Central memory CD8-positive, alpha-beta T cell (primary cell): Measurements from ENCODE around the gene DNAJC5G.

ENCODE experiments used
- ATAC-seq: fragments of 150-1000 bp; cut with Tn5 transposase; replicated peaks from 2 replicates; pipeline ENCODE4 v1.10.0; 2022; ENCODE audit warnings: mild to moderate bottlenecking, moderate FRiP score, moderate number of reproducible peaks; ENCODE audit not compliant: poor library complexity, severe bottlenecking; ENCODE audit errors: extremely low read depth
- DNase-seq, 2 donors: peaks; one replicate each; pipeline ENCODE4 v3.0.0; 2021; ENCODE audit warnings: low spot score in 2 of 2
- H3K27ac Mint-ChIP-seq: one replicate; pipeline ENCODE4 v1.8.0; 2022; ENCODE audit warnings: low read depth, mild to moderate bottlenecking, moderate library complexity, mixed read lengths
- H3K27me3 Mint-ChIP-seq: one replicate; pipeline ENCODE4 v1.8.0; 2022; ENCODE audit warnings: mixed read lengths
- H3K36me3 Mint-ChIP-seq: one replicate; pipeline ENCODE4 v1.8.0; 2022; ENCODE audit warnings: mild to moderate bottlenecking, moderate library complexity, mixed read lengths; ENCODE audit not compliant: insufficient read depth
- H3K4me1 Mint-ChIP-seq: one replicate; pipeline ENCODE4 v1.8.0; 2022; ENCODE audit warnings: mixed read lengths
- H3K4me3 Mint-ChIP-seq: one replicate; pipeline ENCODE4 v1.8.0; 2022; ENCODE audit warnings: mild to moderate bottlenecking, moderate library complexity, mixed read lengths
- H3K9me3 Mint-ChIP-seq: one replicate; pipeline ENCODE4 v1.8.0; 2022; ENCODE audit warnings: mixed read lengths

The DNAJC5G gene

DNA sequence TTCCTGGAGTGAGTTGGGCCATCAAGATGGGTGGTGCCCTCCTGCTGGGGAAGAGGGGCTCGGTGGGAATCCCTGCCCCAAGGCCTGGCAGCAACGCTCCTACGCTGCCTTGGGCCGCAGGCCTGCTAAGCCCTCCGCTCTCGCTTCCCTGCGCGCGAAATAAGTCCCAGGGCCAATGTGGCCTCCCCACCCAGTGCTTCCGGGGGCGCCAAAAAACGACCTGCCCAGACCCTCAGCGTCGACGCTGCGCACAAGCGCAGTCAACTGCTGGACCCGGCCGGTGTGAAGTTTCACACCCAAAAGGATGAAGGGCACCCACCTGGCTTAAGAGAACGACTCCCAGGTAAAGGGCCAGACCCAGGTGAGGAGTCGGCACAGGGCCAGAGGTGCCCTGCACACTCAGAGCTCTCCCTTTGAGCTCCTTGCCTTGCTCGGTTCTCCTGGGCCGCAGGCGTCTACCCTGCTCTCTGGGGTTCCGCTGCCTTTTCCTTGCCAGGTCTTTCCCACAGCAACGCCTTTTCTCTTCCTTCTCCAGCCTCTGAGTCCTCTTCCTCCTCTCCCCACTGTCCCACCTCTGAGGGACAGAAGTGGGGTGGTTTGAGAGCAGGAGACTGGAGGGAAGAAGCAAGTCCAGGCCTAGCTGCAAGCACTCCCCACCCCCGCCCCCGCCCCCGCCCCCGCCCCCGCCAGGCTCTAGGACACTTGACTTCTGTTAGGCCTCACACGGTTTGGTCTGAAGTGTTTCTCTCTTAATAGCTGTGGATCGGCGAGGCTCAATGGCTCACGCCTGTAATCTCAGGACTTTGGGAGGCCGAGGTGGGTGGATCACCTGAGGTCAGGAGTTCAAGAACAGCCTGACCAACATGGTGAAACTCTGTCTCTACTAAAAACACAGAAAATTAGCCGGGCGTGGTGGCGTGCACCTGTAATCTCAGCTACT, at the start of gene DNAJC5G:
DNAJC5G (plus strand) TSS at position 223 of the 940 bp plus-strand sequence. CDS start 1,296 bp downstream, outside the sequence.
- Mint-ChIP-seq H3K4me3 (no peak within 1 kb of the TSS), H3K36me3 (no peaks in the 10 kb centered on the region), H3K9me3 (no peaks in the 10 kb centered on the region), H3K27ac (no peak within 1 kb of the TSS), H3K27me3 (peaks cover 67% of the 10 kb centered on the region), H3K4me1 (peaks cover 7% of the 10 kb centered on the region)
- no peak for DNase-seq
- no peak for ATAC-seq

GRCh38 chr2:27225526-27225925, 49.7 kb upstream of the DNAJC5G start:
- H3K4me1 Mint-ChIP-seq, result no peaks in the 10 kb centered on the region
- H3K36me3 Mint-ChIP-seq, result peaks cover 60% of the 10 kb centered on the region
- H3K9me3 Mint-ChIP-seq, result no peaks in the 10 kb centered on the region
- ATAC-seq (no peak), DNase-seq (no peak)
- no peak overlapping the region for H3K4me3 Mint-ChIP-seq
- H3K27ac Mint-ChIP-seq, result no peak overlapping the region
- H3K27me3 Mint-ChIP-seq, result no peaks in the 10 kb centered on the region

DNA sequence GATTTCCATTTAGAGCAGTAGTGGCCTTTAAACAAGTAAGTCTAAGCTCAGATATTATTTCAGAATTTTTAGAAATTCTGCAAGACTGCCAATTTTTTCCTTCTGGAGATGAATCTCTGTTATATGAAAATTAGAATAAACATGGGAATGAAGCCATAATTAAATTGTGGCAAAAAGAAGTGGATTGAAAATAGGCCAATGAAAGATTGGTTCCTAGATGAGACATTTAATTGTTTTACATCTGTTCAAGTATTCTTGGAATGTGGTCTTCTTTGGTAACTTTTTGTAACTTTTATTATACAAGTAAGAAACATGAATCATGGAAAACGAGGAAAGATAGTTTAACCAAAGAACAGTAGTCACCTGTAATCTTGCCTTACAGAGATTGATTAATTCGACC, 47.7 kb upstream of the DNAJC5G start:
- Mint-ChIP-seq H3K27ac (no peak overlapping the region), H3K27me3 (no peaks in the 10 kb centered on the region), H3K4me1 (no peaks in the 10 kb centered on the region), H3K9me3 (no peaks in the 10 kb centered on the region), H3K4me3 (no peak overlapping the region), H3K36me3 (peaks cover 59% of the 10 kb centered on the region)
- ATAC-seq (no peak), DNase-seq (no peak)

GRCh38 chr2:27231921-27232320, 43.3 kb upstream of the DNAJC5G start:
- Mint-ChIP-seq H3K9me3 (no peaks in the 10 kb centered on the region), H3K36me3 (peaks cover 45% of the 10 kb centered on the region), H3K4me3 (no peak overlapping the region), H3K4me1 (no peaks in the 10 kb centered on the region), H3K27ac (no peak overlapping the region), H3K27me3 (no peaks in the 10 kb centered on the region)
- ATAC-seq (no peak), DNase-seq (no peak)

DNA sequence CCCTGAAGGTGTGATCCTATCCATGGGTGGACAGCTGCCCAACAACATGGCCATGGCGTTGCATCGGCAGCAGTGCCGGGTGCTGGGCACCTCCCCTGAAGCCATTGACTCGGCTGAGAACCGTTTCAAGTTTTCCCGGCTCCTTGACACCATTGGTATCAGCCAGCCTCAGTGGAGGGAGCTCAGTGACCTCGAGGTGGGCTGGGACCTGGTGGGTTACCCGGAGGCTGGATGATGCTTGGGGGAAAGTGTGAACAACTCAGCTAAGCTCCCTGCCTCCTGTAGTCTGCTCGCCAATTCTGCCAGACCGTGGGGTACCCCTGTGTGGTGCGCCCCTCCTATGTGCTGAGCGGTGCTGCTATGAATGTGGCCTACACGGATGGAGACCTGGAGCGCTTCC, 41.9 kb upstream of the DNAJC5G start:
- Mint-ChIP-seq H3K4me3 (no peak overlapping the region), H3K4me1 (no peaks in the 10 kb centered on the region), H3K9me3 (no peaks in the 10 kb centered on the region), H3K27me3 (no peaks in the 10 kb centered on the region), H3K36me3 (peaks cover 37% of the 10 kb centered on the region), H3K27ac (no peak overlapping the region)
- no peak for ATAC-seq
- no peak for DNase-seq

DNA sequence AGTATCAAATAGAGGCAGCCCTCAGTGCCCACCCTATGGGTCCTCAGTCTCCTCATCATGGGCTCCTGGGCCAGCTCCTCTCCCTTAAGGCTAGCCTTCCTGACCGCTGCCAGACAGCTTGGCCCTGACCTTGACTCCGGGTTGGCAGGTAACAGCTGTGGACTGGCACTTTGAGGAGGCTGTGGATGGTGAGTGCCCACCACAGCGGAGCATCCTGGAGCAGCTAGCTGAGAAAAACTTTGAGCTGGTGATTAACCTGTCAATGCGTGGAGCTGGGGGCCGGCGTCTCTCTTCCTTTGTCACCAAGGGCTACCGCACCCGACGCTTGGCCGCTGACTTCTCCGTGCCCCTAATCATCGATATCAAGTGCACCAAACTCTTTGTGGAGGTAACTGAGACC, 39.1 kb upstream of the DNAJC5G start:
- ATAC-seq, result no peak
- Mint-ChIP-seq H3K4me3 (no peak overlapping the region), H3K27ac (no peak overlapping the region), H3K4me1 (no peaks in the 10 kb centered on the region), H3K36me3 (peaks cover 31% of the 10 kb centered on the region), H3K27me3 (no peaks in the 10 kb centered on the region), H3K9me3 (no peaks in the 10 kb centered on the region)
- no peak for DNase-seq

- Mint-ChIP-seq H3K27me3 (no peaks in the 10 kb centered on the region), H3K36me3 (peaks cover 29% of the 10 kb centered on the region), H3K9me3 (no peaks in the 10 kb centered on the region), H3K4me1 (peaks cover under 1% of the 10 kb centered on the region), H3K4me3 (no peak overlapping the region), H3K27ac (no peak overlapping the region)
- DNase-seq (no peak), ATAC-seq (no peak)
Observed at GRCh38 chr2:27236626-27237025, 38.6 kb upstream of the DNAJC5G start.

- ATAC-seq, result no peak
- no peaks in the 10 kb centered on the region for H3K9me3 Mint-ChIP-seq
- no peak overlapping the region for H3K4me3 Mint-ChIP-seq
- H3K27ac Mint-ChIP-seq, result peak overlapping the region; percentile 43
- peaks cover 25% of the 10 kb centered on the region for H3K36me3 Mint-ChIP-seq
- no peak for DNase-seq
- H3K4me1 Mint-ChIP-seq, result peaks cover 7% of the 10 kb centered on the region
- H3K27me3 Mint-ChIP-seq, result no peaks in the 10 kb centered on the region
Observed at GRCh38 chr2:27237341-27237945, 37.8 kb upstream of the DNAJC5G start.

DNA sequence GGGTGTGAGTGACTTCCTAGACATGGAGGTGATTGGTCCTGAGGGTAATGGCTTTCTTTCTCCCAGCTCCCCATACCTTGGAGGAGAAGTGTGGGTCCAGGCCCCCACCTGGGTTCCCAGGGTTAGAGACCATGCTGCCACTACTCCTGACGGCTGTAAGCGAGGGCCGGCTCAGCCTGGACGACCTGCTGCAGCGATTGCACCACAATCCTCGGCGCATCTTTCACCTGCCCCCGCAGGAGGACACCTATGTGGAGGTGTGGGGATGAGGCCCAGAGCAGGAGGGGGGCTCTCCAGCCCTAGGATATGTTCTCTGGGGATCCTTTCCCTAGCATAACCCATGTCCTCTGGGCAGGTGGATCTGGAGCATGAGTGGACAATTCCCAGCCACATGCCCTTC, 36.3 kb upstream of the DNAJC5G start:
- Mint-ChIP-seq H3K27ac (no peak overlapping the region), H3K4me1 (peaks cover 7% of the 10 kb centered on the region), H3K36me3 (peaks cover 23% of the 10 kb centered on the region), H3K4me3 (no peak overlapping the region), H3K9me3 (no peaks in the 10 kb centered on the region), H3K27me3 (no peaks in the 10 kb centered on the region)
- DNase-seq, result no peak
- no peak for ATAC-seq

DNA sequence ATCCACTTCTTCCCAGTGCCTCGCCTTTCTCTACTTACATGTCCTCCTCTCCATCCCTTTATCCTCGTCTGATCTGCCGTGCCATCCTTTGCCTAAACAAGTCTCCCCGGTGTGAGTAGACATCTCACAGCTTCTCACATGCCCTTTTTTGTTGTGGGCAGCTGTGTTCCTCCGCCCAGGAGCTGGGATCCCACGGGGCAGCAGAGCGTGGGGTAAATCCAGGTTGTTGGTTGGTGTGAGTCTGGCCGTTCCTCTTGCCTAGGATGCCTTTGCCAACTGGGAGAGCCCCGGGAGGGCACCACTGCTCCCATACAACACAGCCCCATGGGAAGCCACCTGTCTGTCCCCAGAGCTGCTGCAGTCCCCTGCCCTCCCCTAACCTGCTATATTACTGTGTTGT, 34.8 kb upstream of the DNAJC5G start:
- ATAC-seq (no peak), DNase-seq (no peak)
- H3K36me3 Mint-ChIP-seq, result peaks cover 19% of the 10 kb centered on the region
- H3K4me3 Mint-ChIP-seq, result no peak overlapping the region
- H3K9me3 Mint-ChIP-seq, result no peaks in the 10 kb centered on the region
- H3K27me3 Mint-ChIP-seq, result no peaks in the 10 kb centered on the region
- H3K4me1 Mint-ChIP-seq, result peaks cover 7% of the 10 kb centered on the region
- no peak overlapping the region for H3K27ac Mint-ChIP-seq

- no peak overlapping the region for H3K4me3 Mint-ChIP-seq
- H3K27ac Mint-ChIP-seq, result peak overlapping the region; percentile 55
- no peaks in the 10 kb centered on the region for H3K27me3 Mint-ChIP-seq
- H3K9me3 Mint-ChIP-seq, result no peaks in the 10 kb centered on the region
- DNase-seq (no peak), ATAC-seq (no peak)
- peaks cover 7% of the 10 kb centered on the region for H3K4me1 Mint-ChIP-seq
- H3K36me3 Mint-ChIP-seq, result peaks cover 16% of the 10 kb centered on the region
Observed at GRCh38 chr2:27241761-27242613, 33.2 kb upstream of the DNAJC5G start.

GRCh38 chr2:27242614-27242951, 32.6 kb upstream of the DNAJC5G start:
- H3K36me3 Mint-ChIP-seq, result peaks cover 12% of the 10 kb centered on the region
- no peaks in the 10 kb centered on the region for H3K27me3 Mint-ChIP-seq
- DNase-seq (no peak), ATAC-seq (no peak)
- no peak overlapping the region for H3K4me3 Mint-ChIP-seq
- H3K27ac Mint-ChIP-seq, result peak overlapping the region; percentile 55
- H3K9me3 Mint-ChIP-seq, result no peaks in the 10 kb centered on the region
- peaks cover 7% of the 10 kb centered on the region for H3K4me1 Mint-ChIP-seq
